Measurements from ENCODE around the gene BCAR1.
"Not testable (repeated sequence)": the region's sequence is repeated elsewhere in the genome, so short reads cannot be mapped to it uniquely, and the experiment has no call there.

DNA sequence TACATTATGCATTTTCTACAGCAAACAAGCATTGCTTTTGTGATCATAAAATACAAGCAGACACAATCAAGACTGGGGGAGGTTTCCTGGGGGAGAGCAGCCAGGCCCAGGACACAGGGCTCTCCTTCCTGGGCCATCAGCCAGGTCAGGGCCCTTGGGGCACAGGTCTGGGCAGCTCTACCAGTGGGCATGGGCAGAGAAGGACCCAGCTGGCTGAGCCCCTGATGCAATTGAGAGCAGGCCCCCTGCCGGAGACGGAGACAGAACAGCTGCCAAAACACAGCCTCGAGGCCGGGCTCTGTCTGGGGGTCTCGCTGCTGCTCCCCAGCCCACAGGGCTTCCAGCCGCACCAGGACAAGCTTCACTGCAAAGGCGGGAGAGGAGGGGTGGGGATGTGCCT, 10.8 kb downstream of the BCAR1 start:
- TF ChIP-seq CTCF (conservative IDR thresholded peaks at IDR 0.05); ZFX (IDR thresholded peaks at IDR 0.05): not testable (repeated sequence)
